GM21529 (cell line): ENCODE results near the gene DLX5.
"Not testable (repeated sequence)": the region's sequence is repeated elsewhere in the genome, so short reads cannot be mapped to it uniquely, and the experiment has no call there.

ENCODE experiments used
- ATAC-seq: cut with Tn5 transposase; IDR thresholded peaks from one replicate; pipeline ENCODE4 v1.9.1; 2021; ENCODE audit not compliant: unreplicated experiment

Gene DLX5

DNA sequence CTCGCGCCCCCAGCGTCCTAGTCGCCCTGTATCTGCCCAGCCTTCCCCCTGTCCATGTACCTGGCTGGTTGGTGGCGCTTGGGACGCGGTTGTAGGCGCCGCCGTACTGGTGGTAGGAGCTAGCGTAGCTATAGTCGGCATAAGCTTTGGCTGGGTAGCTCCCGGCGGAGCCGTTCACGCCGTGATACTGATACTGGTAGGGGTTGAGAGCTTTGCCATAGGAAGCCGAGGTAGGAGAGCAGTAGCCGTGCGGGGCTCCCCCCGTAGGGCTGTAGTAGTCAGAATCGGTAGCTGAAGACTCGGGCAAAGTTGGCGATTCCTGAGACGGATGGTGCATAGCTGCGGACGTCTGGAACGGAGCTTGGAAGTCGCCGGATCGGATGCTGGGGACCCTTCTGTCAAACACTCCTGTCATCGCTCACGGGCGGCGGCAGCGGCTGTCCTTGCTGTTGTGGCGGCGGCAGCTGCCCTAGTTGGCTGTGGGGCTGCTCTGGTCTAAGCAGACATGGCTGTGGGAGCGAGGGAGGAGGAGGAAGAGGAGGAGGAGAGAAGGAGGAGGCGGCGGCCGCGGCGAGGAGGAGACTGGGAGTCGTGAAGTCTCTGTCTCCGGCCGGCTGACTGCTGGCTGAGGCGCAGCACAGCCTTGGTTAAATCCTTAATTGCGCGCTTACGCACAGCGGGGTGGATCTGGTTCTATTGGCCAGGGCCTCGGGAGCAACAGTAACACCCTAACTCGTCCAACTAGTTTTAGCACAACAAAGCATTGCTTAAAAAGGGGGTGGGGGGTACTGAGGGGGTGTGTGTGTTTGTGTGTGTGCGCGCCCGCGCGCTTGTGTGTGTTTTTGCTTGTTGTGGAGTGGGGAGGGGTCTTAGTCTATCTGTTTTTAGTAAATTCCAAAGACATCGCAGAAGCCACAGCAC is at the start of gene DLX5:
Gene DLX5, minus strand, starts transcription at position 623 of the 921 bp plus-strand sequence. Its CDS starts 208 bp downstream, at position 415.
- no peak for ATAC-seq

GRCh38 chr7:97072025-97072424 is 47.4 kb upstream of the DLX5 start:
- ATAC-seq: not testable (repeated sequence)

DNA sequence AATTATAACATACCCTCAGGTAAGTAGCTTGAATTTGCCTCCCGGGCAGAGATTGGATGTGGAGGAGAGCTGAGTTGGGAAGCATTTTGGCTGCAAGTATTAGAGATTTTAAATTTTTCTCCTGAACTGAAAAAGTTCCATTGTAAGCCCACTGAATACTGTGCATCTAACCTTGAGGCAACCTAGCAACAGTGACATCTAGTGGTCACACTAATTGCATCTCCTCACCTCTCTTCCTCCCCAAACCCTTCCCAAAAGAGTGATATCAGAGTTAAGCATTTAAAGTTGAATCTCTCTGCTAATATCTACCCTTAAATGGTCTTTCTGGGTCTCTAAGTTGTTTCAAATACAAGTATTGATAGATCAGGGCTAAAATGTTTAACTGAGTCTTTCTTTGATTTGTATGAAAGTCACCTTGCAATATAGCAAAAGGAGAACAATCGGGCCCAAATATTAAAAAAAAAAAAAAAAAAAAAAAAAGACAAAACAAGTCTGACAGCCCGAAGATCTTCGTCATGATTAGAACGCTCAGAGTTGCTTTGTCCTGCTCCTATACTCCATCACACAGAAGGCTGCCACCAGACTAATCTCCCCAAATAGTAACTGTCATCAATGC is 40.4 kb upstream of the DLX5 start:
- ATAC-seq: no peak

DNA sequence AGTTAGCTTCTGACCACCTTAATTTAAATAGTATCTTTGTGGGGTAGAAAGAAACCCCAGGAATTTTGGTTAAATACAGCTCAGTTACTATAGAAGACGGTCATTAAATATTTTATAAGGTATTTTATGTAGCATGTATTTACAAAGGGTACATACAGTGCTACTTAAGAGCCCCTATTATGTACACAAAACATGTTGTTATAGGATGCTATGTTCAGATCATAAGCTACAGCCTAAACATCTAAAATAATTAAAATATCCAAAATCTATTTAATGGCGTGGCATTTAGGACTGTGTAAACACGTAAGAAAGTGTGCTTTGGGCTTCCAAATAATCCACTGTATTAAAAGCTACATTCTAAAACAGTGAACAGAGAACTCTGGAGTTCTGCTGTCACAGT is 39.4 kb upstream of the DLX5 start:
- ATAC-seq: no peak

DNA sequence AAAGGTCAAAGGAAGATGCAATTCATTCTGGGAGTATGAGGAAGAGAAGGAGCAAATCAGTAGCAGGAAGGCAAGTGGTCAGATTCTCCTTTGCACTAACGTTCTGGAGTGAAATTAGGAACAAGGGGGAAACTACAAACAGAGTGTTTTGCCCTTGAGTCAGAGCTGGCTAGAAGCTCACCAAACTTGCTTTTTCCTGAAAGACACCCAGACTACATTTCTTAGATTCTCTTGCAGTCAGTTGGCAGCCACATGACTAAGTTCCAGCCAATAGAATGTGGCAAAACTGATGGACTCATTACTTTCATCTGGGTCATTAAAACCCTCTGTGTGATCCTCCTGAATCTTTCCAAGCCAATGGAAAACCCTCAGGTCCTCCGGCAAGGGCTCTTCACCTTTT is 18.6 kb upstream of the DLX5 start:
- no peak for ATAC-seq

DNA sequence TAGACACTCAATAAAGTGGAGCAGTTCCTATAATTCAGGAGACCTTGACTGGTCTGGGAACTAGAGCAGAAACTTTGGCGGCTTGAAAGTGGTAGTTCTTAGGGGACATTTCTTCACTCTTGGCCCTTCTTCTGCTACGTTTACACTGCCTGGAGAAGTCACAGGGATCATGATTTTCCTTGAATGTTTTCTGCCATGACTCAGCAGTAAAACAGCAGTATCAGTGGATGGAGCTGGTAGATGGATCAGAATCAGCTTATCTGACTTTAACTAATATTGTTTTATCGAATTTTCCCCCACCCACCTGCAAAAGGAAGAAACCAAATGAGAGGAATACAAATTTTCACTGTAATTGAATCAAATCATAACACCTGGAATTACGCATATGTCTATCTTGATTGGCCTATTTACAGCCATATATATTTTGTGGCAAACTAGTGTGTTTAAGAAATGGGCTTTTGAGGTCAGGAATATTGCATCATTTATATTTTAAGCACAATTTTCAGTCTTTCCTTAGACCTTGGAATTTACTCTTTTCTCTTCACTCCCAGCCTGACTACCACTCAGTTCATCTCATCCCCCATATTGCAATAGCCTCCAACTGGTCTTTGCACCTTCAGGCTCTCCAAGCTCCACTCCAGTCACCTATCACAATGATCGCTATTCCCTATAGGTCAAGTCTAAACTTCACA is 14.9 kb upstream of the DLX5 start:
- ATAC-seq: no peak

DNA sequence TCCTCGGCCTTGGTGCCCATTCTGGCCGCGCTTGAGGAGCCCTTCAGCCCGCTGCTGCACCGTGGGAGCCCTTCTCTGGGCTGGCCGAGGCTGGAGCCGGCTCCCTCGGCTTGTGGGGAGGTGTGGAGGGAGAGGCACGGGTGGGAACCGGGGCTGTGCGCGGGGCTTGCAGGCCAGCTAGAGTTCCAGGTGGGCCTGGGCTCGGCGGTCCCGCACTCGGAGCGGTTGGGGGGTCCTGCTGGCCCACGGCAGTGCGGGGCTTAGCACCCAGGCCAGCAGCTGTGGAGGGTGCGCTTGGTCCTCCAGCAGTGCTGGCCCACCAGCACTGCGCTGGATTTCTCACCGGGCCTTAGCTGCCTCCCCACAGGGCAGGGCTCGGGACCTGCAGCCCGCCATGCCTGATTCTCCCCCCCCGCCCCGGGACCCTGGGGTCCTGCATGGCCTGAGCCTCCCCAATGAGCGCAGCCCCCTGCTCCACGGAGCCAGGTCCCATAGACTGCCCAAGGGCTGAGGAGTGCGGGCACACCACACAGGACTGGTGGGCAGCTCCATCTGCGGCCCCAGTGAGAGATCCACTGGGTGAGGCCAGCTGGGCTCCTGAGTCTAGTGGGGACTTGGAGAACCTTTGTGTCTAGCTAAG is 9.7 kb upstream of the DLX5 start:
- not testable (repeated sequence) for ATAC-seq

DNA sequence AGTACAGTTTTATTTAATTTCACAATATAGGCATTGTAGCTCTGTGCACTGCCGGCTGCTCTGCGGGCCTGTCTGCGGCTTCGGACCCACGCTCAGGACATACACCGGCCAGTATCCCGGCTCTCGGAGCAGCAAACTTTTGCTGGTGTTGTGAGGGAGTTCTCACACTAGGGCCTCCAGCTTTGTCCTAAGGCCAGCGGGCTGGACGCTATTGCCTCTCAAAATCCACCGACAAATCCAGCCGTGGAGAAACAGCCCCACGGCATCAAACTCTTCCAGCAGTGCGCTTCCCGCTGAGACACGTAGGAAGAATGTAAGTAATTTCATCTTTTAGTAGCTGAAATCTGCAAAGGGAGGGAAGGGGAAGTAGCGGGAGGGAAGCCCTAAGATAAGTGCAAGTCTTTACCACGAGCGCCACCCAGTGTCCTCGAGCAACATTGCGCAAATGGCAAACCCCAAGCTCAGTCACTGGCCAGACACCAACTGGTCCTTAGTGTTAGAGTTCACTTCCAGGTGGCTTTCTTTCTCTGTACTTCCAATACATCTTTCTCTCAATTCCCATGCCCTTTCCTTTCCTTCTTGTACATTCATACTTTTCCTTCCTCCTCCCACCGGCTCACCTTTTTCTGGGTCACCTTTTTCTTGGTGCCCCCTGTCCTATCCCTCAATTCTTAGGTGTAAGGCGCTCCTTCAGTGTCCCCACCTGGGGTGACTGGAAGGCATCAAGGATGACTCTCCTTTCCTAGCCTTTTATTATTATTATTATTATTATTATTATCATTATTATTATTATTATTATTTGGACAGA is 3.0 kb upstream of the DLX5 start:
- ATAC-seq: peak; percentile 92

GRCh38 chr7:97026715-97027426 is 2.2 kb upstream of the DLX5 start:
- no peak for ATAC-seq

- ATAC-seq: no peak
These were observed 1.5 kb upstream of the DLX5 start for GRCh38 chr7:97025983-97026714.

DNA sequence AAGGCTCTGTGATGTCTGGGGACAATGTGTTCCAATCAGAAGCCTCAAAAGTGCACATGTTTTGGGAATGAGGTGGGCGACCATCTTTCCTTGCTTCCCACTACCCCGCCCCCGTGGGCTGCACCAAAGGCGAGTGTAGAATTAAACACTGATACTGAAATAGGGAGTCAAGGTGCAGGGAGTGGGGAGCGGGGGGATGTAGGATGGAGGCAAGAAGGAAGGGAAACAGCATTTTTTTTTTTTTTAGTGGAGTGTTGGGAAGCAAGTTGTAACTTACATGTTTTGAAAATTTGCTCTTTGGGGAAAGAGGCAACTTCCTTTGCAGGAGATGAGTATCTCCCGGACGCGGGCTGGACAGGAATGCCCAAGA is 484 bp upstream of the DLX5 start:
- no peak for ATAC-seq

- no peak for ATAC-seq
These were observed 1.9 kb downstream of the DLX5 start for GRCh38 chr7:97022491-97023306.

GRCh38 chr7:97021747-97022490 is 2.7 kb downstream of the DLX5 start:
- ATAC-seq: no peak

DNA sequence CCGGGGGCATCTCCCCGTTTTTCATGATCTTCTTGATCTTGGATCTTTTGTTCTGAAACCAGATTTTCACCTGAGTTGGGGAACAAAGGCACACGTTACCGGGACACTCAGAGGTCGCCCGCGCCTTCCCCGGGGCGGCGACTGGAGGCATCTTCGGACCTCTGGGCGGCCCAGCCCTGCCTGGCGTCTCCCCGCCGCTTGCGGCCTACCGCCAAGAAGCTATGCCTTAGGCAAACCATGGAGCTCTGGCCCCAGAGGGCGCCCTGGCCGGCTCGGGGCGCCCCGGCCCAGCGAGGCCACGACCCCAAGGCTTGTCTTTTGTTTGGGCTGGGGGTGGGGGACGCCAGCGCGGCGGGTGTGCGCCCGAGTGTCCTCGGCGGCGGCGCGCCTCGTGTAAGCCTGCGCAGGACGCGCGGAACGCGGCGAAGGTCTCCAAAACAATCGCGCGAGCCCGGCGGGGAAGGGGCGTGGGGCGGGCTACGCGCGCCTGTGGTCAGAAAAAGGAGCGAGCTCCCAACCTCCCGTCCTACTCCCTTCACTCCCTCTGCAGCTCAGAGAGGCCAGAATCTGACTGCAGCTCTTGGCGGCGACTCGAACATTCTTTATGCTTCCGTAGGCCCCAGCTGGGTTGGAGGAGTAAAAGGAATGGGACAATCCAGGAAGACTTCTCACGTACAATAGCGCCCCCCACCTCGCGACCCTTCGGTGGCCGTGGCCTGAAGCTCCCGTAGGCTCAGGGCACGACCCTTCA is 3.5 kb downstream of the DLX5 start:
- ATAC-seq: no peak

DNA sequence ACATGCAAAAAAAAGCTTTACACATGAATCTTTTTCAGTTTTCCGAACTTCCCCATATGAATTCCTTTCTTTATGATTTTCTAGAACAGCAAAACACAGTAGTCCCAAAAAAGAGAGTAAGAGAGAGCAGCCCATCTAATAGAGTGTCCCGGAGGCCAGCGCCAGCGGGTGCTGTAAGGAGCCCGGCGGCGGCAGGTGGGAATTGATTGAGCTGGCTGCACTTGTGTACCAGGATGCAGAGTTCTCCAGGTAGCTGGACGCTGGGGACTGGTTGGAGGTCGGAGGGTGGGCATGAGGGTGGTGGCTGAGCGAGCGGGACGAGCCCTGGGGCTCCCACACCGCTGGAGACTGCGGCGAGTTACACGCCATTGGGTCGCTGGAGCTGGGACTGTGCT is 4.0 kb downstream of the DLX5 start:
- ATAC-seq: no peak

DNA sequence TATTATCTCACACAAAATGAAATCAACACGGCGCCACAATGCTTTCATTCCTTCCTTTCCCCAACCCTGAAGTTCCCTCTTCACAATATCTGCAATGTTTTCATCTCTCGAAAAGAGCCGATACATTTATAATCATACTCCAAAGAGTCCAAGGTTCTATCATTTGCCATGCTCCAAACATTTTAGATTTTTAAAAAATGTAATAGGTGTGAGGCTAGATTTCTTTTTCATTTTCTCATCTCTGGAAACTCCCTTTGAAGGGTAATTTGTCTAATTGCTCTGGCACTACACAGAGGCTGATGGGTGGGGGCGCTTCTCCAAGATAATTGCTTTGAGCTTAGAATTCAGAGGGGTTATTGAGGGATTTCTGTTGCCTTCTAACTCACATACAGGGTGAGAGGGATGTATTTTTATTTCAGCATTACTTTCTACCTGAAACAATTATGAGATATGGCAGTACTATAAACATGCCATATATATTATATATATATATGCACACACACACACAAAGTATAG is 4.9 kb downstream of the DLX5 start:
- no peak for ATAC-seq
